ENCODE results near the gene GCDH. TPM values are rescaled to one million over a fixed set of nuclear protein-coding genes. Genes with fewer than 3 reads are reported as not detected.

The GCDH gene
- total RNA-seq, 1 donor from 2014 or later: 38.2 TPM

DNA sequence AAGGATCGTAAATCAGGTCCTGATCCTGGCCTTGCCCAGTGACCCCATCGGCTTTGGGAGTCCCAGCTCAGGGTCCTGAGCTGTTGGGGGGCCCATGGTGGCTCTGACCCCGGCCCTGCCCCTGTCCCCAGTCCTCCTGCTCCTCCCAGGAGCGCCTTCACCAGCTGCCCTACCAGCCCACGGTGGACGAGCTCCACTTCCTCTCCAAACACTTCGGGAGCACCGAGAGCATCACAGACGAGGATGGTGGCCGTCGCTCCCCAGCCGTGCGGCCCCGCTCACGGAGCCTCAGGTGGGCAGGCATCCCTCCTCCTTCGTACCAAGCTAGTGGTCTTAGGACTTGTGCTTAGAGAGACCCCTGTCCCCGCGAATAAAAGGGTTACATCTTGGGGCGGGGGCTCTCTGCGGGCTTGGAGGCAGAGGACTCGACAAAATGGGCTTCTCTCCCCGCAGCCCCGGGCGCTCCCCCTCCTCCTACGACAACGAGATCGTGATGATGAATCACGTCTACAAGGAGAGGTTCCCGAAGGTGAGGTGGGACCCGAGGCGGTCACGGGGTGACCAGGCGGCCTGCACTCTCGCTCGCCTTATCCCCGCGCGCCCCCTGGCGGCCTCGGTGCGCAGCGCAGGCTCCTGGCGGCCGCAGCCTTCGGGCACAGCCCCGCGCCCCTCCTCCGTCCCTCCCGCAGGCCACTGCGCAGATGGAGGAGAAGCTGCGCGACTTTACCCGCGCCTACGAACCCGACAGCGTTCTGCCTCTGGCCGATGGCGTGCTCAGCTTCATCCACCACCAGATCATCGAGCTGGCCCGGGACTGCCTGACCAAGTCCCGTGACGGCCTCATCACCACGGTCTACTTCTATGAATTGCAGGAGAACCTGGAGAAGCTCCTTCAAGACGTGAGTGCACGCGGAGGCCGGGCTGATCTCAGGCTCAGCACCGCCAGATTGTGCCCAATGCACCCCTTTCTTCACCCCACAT, 43.5 kb upstream of the GCDH start:
- H3K36me3 ChIP-seq (ENCODE audit: control insufficient read depth, insufficient read depth, low read length): no peaks in the 10 kb centered on the region
- no peaks in the 10 kb centered on the region for H3K27me3 ChIP-seq (ENCODE audit: control insufficient read depth, insufficient read depth, low read length)
- no peak overlapping the region for H3K4me3 ChIP-seq (ENCODE audit: low read depth, low read length)
- FAIRE-seq (no peak), DNase-seq (ENCODE audit: low read depth) (peak; percentile 72)
- TF ChIP-seq, protein P1, sequence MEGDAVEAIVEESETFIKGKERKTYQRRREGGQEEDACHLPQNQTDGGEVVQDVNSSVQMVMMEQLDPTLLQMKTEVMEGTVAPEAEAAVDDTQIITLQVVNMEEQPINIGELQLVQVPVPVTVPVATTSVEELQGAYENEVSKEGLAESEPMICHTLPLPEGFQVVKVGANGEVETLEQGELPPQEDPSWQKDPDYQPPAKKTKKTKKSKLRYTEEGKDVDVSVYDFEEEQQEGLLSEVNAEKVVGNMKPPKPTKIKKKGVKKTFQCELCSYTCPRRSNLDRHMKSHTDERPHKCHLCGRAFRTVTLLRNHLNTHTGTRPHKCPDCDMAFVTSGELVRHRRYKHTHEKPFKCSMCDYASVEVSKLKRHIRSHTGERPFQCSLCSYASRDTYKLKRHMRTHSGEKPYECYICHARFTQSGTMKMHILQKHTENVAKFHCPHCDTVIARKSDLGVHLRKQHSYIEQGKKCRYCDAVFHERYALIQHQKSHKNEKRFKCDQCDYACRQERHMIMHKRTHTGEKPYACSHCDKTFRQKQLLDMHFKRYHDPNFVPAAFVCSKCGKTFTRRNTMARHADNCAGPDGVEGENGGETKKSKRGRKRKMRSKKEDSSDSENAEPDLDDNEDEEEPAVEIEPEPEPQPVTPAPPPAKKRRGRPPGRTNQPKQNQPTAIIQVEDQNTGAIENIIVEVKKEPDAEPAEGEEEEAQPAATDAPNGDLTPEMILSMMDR (IDR thresholded peaks at IDR 0.05; ENCODE audit: insufficient read depth, low read length, severe bottlenecking): peak; percentile 98

GRCh38 chr19:12856653-12857052, 34.3 kb upstream of the GCDH start:
- Histone ChIP-seq H3K27me3 (ENCODE audit: control insufficient read depth, insufficient read depth, low read length) (no peaks in the 10 kb centered on the region), H3K36me3 (ENCODE audit: control insufficient read depth, insufficient read depth, low read length) (no peaks in the 10 kb centered on the region), H3K4me3 (ENCODE audit: low read depth, low read length) (no peak overlapping the region)
- DNase-seq (ENCODE audit: low read depth) (no peak), FAIRE-seq (no peak)
- TF ChIP-seq, protein P1 (IDR thresholded peaks at IDR 0.05; ENCODE audit: insufficient read depth, low read length, severe bottlenecking): no peak

DNA sequence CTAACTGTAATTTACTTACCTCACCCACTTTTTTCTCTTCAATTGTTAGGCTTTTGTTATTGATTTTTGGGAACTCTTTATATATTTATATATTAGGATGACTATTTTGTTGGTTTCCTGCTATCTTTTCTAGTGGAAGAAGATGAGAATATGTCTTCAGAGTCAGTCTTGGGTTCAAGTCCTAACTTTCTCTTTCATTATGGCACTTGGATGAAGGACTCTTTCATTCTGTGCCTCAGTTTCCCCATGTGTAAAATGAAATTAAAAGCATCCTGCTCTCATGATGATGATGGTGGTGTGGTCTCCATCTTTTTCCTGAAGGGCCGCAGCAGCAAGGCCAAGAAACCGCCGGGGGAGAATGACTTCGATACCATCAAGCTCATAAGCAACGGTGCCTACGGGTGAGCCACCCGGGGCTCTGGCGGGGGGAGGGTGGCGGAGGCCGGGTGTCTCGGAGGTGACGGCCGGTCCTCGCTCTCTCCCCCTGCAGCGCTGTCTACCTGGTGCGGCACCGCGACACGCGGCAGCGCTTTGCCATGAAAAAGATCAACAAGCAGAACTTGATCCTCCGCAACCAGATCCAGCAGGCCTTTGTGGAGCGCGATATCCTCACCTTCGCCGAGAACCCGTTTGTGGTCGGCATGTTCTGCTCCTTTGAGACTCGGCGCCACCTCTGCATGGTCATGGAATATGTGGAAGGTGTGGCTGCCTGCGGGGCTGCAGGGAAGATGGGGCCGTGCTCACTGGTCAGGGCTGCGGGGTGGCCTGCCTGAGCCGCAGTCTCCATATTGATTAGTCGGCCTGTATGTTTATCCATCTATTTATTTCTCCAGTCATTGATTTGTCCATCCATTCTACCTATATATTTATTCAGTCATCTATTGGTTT, 32.7 kb upstream of the GCDH start:
- H3K4me3 ChIP-seq (ENCODE audit: low read depth, low read length): no peak overlapping the region
- H3K36me3 ChIP-seq (ENCODE audit: control insufficient read depth, insufficient read depth, low read length): no peaks in the 10 kb centered on the region
- H3K27me3 ChIP-seq (ENCODE audit: control insufficient read depth, insufficient read depth, low read length): no peaks in the 10 kb centered on the region
- FAIRE-seq: no peak
- no peak for DNase-seq (ENCODE audit: low read depth)
- TF ChIP-seq, protein P1 (IDR thresholded peaks at IDR 0.05; ENCODE audit: insufficient read depth, low read length, severe bottlenecking): no peak

- FAIRE-seq: no peak
Observed at GRCh38 chr19:12859546-12859945, 31.4 kb upstream of the GCDH start.

DNA sequence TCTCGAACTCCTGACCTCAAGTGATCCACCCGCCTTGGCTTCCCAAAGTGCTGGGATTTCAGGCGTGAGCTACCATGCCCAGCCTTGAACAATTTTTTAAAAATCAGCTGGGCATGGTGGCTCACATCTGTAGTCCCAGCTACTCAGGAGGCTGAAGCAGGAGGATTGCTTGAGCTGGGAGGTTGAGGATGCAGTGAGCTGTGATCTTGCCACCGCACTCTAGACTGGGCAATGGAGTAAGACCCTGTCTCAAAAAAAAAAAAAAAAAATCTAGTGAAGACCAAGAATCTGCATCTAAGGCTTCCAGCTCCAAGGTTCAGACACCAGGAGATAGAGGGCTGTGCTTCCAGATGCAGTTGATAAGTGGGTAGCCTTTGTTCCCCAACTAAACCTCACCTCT, 26.8 kb upstream of the GCDH start:
- FAIRE-seq: no peak
- DNase-seq (ENCODE audit: low read depth): no peak
- H3K27me3 ChIP-seq (ENCODE audit: control insufficient read depth, insufficient read depth, low read length): no peaks in the 10 kb centered on the region
- H3K36me3 ChIP-seq (ENCODE audit: control insufficient read depth, insufficient read depth, low read length): no peaks in the 10 kb centered on the region
- TF ChIP-seq, protein P1 (IDR thresholded peaks at IDR 0.05; ENCODE audit: insufficient read depth, low read length, severe bottlenecking): no peak
- H3K4me3 ChIP-seq (ENCODE audit: low read depth, low read length): no peak overlapping the region

More at GRCh38 chr19:12859546-12859945, 31.4 kb upstream of the GCDH start:
- H3K27me3 ChIP-seq (ENCODE audit: control insufficient read depth, insufficient read depth, low read length): no peaks in the 10 kb centered on the region
- no peaks in the 10 kb centered on the region for H3K36me3 ChIP-seq (ENCODE audit: control insufficient read depth, insufficient read depth, low read length)
- H3K4me3 ChIP-seq (ENCODE audit: low read depth, low read length): no peak overlapping the region
- TF ChIP-seq, protein P1 (IDR thresholded peaks at IDR 0.05; ENCODE audit: insufficient read depth, low read length, severe bottlenecking): no peak
- no peak for DNase-seq (ENCODE audit: low read depth)
